HL-60 (cell line): ENCODE measurements around the gene TRPV5.

Source experiments
- CTCF ChIP-seq: IDR thresholded peaks from one replicate; pipeline ENCODE4 v1.5.1; 2011; ENCODE audit warnings: low read length, control low read depth, inconsistent platforms; ENCODE audit not compliant: insufficient read depth
- GABPA ChIP-seq: IDR thresholded peaks from 2 replicates; pipeline ENCODE4 v1.6.1; 2012; ENCODE audit warnings: low read depth
- POLR2AphosphoS5 ChIP-seq: IDR thresholded peaks from 2 replicates; pipeline ENCODE4 v1.6.1; 2012; ENCODE audit warnings: low read depth
- REST ChIP-seq: IDR thresholded peaks from 2 replicates; pipeline ENCODE4 v1.6.1; 2012; ENCODE audit warnings: low read depth; ENCODE audit not compliant: insufficient replicate concordance
- SPI1 ChIP-seq: IDR thresholded peaks from 2 replicates; pipeline ENCODE4 v1.6.1; 2012; ENCODE audit warnings: low read depth, mild to moderate bottlenecking, borderline replicate concordance

- TF ChIP-seq CTCF = no peak
- TF ChIP-seq SPI1 = no peak
- TF ChIP-seq GABPA = no peak
- no peak for TF ChIP-seq POLR2AphosphoS5
- TF ChIP-seq REST = no peak
These were observed 14.6 kb downstream of the TRPV5 start for GRCh38 chr7:142918901-142919300.
